Natural killer cell (primary cell): ENCODE measurements around the gene UNC13B. TPM values are rescaled to one million over a fixed set of nuclear protein-coding genes. Genes with fewer than 3 reads are reported as not detected.

Experiments used
- ATAC-seq, 3 donors: fragments of 150-1000 bp in 2 of 3; fragments of 200-7000 bp in 1 of 3; cut with Tn5 transposase; 1 replicate in 1 of 3; 2 replicates in 2 of 3; pipeline ENCODE4 v1.10.0; 2021; ENCODE audit warnings: mild to moderate bottlenecking in 2 of 3, moderate library complexity in 2 of 3
- DNase-seq, 2 donors: peaks; one replicate each; pipeline versions ENCODE4 v3.0.0 to v3.0.0-alpha.2; 2013 to 2021; ENCODE audit warnings: mixed read lengths in 1 of 2
- H3K27ac ChIP-seq: one replicate; pipeline ENCODE4 v1.5.1; 2013; ENCODE audit warnings: mild to moderate bottlenecking, low read length
- H3K27me3 ChIP-seq: one replicate; pipeline ENCODE4 v1.6.1; 2013; ENCODE audit warnings: low read length; ENCODE audit not compliant: control insufficient read depth, insufficient read depth
- H3K36me3 ChIP-seq: one replicate; pipeline ENCODE4 v1.6.1; 2013; ENCODE audit warnings: low read length; ENCODE audit not compliant: control insufficient read depth, insufficient read depth
- H3K4me1 ChIP-seq: one replicate; pipeline ENCODE4 v1.6.1; 2013; ENCODE audit warnings: low read length; ENCODE audit not compliant: control insufficient read depth, insufficient read depth
- H3K4me3 ChIP-seq: one replicate; pipeline ENCODE4 v1.5.1; 2013; ENCODE audit warnings: low read length
- H3K9me3 ChIP-seq: one replicate; pipeline ENCODE4 v1.6.1; 2013; ENCODE audit warnings: low read length; ENCODE audit not compliant: control insufficient read depth, insufficient read depth
- H3K27ac Mint-ChIP-seq, 2 donors: one replicate each; pipeline ENCODE4 v1.8.0; 2022; ENCODE audit warnings: mild to moderate bottlenecking in 2 of 2, mixed read lengths in 2 of 2, moderate library complexity in 1 of 2
- H3K27me3 Mint-ChIP-seq, 2 donors: one replicate each; pipeline ENCODE4 v1.8.0; 2022; ENCODE audit warnings: low read depth in 2 of 2, mixed read lengths in 2 of 2
- H3K36me3 Mint-ChIP-seq: one replicate; pipeline ENCODE4 v1.8.0; 2022; ENCODE audit warnings: mixed read lengths
- H3K4me1 Mint-ChIP-seq, 2 donors: one replicate each; pipeline ENCODE4 v1.8.0; 2022; ENCODE audit warnings: mixed read lengths in 2 of 2
- H3K4me3 Mint-ChIP-seq: one replicate; pipeline ENCODE4 v1.8.0; 2022; ENCODE audit warnings: mild to moderate bottlenecking, moderate library complexity, mixed read lengths
- H3K9me3 Mint-ChIP-seq, 2 donors: one replicate each; pipeline ENCODE4 v1.8.0; 2022; ENCODE audit warnings: mixed read lengths in 2 of 2
- CTCF ChIP-seq: fragments of 200-600 bp; IDR thresholded peaks from one replicate; pipeline ENCODE4 v1.8.0; 2022; ENCODE audit warnings: antibody characterized with exemption
- WGBS: methylation state at CpG from one replicate; pipeline ENCODE4 v1.1.7; 2013; ENCODE audit warnings: missing lambda C conversion rate; ENCODE audit not compliant: insufficient coverage; 5-methylcytosine and 5-hydroxymethylcytosine counted together
- intact Hi-C: fragments of 100-400 bp; cut with micrococcal nuclease; formaldehyde crosslinking; loops from one replicate; pipeline ENCODE4 v1.14.2; 2022
- total RNA-seq, 4 donors: library from RNA; stranded (reverse); fragments of 120-200 nt in 1 of 4; gene quantifications; one replicate each; pipeline versions ENCODE4 v1.2.3 to v1.2.4, GENCODE V29; 2013 to 2022

Gene UNC13B
- total RNA-seq, 3 donors from 2014 or later (not counting 1 experiment from before 2014, with no cell fraction given) = 0.21 to 0.78 (median 0.27) TPM

DNA sequence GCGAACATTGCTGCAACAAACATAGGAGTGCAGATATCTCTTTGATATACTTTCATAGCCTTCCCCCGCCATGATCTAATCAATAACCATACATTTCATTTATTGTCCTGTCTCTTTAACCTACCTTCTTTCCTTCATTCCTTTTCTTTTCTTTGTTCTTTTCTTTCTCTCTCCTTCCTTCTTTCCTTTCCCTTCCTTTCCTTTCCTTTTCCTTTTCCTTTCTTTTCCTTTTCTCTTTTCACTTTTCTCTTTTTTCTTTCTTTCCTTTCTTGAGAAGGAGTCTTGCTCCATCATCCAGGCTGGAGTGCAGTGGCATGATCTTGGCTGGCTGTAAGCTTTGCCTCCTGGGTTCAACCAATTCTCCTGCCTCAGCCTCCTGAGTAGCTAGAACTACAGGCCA lies 100.3 kb downstream of the UNC13B start:
- Histone ChIP-seq H3K27me3 (no peaks in the 10 kb centered on the region), H3K36me3 (no peaks in the 10 kb centered on the region), H3K9me3 (no peaks in the 10 kb centered on the region), H3K27ac (no peak overlapping the region), H3K4me3 (no peak overlapping the region), H3K4me1 (no peaks in the 10 kb centered on the region)
- intact Hi-C loops = no loop called here
- ATAC-seq = no peak
- no peak for TF ChIP-seq CTCF
- Mint-ChIP-seq H3K27ac (no peak overlapping the region), H3K4me1 (no peaks in the 10 kb centered on the region), H3K36me3 (no peaks in the 10 kb centered on the region), H3K9me3 (no peaks in the 10 kb centered on the region), H3K27me3 (peaks cover 20 to 21% of the 10 kb centered on the region in 2 donors), H3K4me3 (no peak overlapping the region)
- DNase-seq = no peak
- WGBS = 97% methylated on average over 2 of the region's 2 CpGs

DNA sequence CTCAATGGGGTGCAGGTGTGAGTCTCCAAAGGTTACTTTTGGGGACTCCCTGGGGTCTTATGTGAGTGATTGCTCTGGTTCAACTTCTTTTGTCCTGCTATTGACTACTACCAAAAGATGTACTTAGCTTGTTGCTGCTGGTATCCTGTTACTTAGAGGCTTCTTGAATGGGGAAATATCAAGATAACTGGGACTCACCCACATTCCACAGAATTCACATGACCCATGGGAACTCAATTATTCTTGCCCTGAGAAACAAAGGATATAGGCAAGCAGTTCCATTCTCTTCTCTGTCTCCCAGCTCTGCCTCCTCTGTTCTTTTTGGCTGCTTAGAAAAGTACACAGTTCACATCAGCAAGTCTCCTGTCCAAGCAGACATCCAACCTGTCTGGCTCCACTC lies 105.9 kb downstream of the UNC13B start:
- Histone ChIP-seq H3K27ac (no peak overlapping the region), H3K36me3 (no peaks in the 10 kb centered on the region), H3K9me3 (no peaks in the 10 kb centered on the region), H3K4me3 (no peak overlapping the region), H3K27me3 (no peaks in the 10 kb centered on the region), H3K4me1 (no peaks in the 10 kb centered on the region)
- TF ChIP-seq CTCF = no peak
- Mint-ChIP-seq H3K27ac (no peak overlapping the region), H3K4me1 (no peaks in the 10 kb centered on the region), H3K36me3 (no peaks in the 10 kb centered on the region), H3K9me3 (no peaks in the 10 kb centered on the region), H3K4me3 (no peak overlapping the region), H3K27me3 (peaks cover 27 to 50% of the 10 kb centered on the region in 2 donors)
- intact Hi-C loops = no loop called here
- ATAC-seq = no peak
- DNase-seq = no peak

DNA sequence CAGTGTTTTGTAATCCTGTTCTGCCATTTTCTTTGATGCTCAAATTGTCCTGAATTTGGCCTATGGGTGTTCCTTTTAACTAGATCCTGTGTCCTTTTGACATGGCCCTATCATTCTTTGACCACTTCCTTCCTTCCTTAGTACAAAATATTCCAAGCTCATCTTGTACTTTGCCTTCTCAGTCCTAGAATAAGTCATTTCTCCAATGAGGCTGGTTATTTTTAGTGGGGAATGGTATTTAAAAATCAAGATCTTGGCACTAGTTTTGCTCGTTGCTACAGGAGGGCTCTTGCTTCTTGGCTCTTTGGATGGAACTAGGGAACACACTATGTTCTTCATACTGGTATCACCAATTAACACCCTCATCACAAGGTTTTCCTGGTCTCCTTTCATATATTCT lies 108.1 kb downstream of the UNC13B start:
- Histone ChIP-seq H3K27me3 (no peaks in the 10 kb centered on the region), H3K36me3 (no peaks in the 10 kb centered on the region), H3K27ac (no peak overlapping the region), H3K9me3 (no peaks in the 10 kb centered on the region), H3K4me1 (no peaks in the 10 kb centered on the region), H3K4me3 (no peak overlapping the region)
- no peaks in the 10 kb centered on the region for H3K9me3 Mint-ChIP-seq
- H3K4me3 Mint-ChIP-seq = no peak overlapping the region
- 75% methylated on average over 1 of the region's 1 CpG for WGBS
- TF ChIP-seq CTCF = no peak
- DNase-seq (no peak), ATAC-seq (no peak)
- peaks cover 18 to 38% of the 10 kb centered on the region in 2 donors for H3K27me3 Mint-ChIP-seq
- H3K27ac Mint-ChIP-seq = no peak overlapping the region
- intact Hi-C loops = no loop called here
- no peaks in the 10 kb centered on the region for H3K36me3 Mint-ChIP-seq
- no peaks in the 10 kb centered on the region for H3K4me1 Mint-ChIP-seq

DNA sequence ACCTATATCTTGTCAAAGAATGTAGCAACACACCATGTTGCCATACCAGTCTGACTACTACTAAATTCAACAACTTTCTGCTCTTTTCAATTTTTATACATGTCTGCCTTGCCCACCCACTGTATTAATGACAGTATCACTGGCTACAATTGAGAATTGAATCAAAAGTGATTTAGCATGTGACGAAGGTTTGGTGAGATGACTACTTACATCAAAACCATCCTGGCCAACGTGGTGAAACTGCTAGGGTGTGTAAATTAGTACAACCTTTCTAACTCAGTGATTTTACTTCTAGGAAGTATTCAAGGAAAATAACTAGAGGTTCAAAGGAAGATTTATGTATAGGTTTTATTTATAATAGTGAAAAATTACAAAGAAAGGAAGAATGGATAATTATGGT lies 109.8 kb downstream of the UNC13B start:
- DNase-seq (no peak), ATAC-seq (no peak)
- Histone ChIP-seq H3K4me1 (no peaks in the 10 kb centered on the region), H3K27me3 (no peaks in the 10 kb centered on the region), H3K36me3 (no peaks in the 10 kb centered on the region), H3K4me3 (no peak overlapping the region), H3K9me3 (no peaks in the 10 kb centered on the region), H3K27ac (no peak overlapping the region)
- TF ChIP-seq CTCF = no peak
- Mint-ChIP-seq H3K36me3 (no peaks in the 10 kb centered on the region), H3K27ac (no peak overlapping the region), H3K4me3 (no peak overlapping the region), H3K4me1 (peaks cover 5% of the 10 kb centered on the region in 2 donors), H3K9me3 (no peaks in the 10 kb centered on the region), H3K27me3 (peaks cover 11 to 35% of the 10 kb centered on the region in 2 donors)
- WGBS = no CpG with 5 or more reads among the region's 2 CpGs
- intact Hi-C loops = no loop called here
